Panc1 (cell line): Measurements from ENCODE around the gene MGMT.

Experiments
- POLR2AphosphoS5 ChIP-seq: IDR thresholded peaks from 2 replicates; pipeline ENCODE4 v1.6.1; 2012; ENCODE audit warnings: mild to moderate bottlenecking, low read depth, low read length, moderate library complexity
- TF ChIP-seq, protein P1 (sequence below): fragments of 450-650 bp; IDR thresholded peaks from 2 replicates; pipeline ENCODE4 v1.5.1; 2017; ENCODE audit warnings: mild to moderate bottlenecking
- TF ChIP-seq, protein P2 (sequence below), 2 experiments: IDR thresholded peaks; 2 replicates each; pipeline ENCODE4 v1.6.1; 2011 to 2012; ENCODE audit warnings: low read depth in 2 of 2, control low read depth in 1 of 2, low read length in 1 of 2, mild to moderate bottlenecking in 1 of 2, moderate library complexity in 1 of 2; ENCODE audit not compliant: insufficient read depth in 1 of 2

GRCh38 chr10:129447486-129447885, 19.6 kb upstream of the MGMT start:
- TF ChIP-seq, protein P1, sequence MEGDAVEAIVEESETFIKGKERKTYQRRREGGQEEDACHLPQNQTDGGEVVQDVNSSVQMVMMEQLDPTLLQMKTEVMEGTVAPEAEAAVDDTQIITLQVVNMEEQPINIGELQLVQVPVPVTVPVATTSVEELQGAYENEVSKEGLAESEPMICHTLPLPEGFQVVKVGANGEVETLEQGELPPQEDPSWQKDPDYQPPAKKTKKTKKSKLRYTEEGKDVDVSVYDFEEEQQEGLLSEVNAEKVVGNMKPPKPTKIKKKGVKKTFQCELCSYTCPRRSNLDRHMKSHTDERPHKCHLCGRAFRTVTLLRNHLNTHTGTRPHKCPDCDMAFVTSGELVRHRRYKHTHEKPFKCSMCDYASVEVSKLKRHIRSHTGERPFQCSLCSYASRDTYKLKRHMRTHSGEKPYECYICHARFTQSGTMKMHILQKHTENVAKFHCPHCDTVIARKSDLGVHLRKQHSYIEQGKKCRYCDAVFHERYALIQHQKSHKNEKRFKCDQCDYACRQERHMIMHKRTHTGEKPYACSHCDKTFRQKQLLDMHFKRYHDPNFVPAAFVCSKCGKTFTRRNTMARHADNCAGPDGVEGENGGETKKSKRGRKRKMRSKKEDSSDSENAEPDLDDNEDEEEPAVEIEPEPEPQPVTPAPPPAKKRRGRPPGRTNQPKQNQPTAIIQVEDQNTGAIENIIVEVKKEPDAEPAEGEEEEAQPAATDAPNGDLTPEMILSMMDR: no peak
- TF ChIP-seq POLR2AphosphoS5: no peak
- TF ChIP-seq, protein P2, sequence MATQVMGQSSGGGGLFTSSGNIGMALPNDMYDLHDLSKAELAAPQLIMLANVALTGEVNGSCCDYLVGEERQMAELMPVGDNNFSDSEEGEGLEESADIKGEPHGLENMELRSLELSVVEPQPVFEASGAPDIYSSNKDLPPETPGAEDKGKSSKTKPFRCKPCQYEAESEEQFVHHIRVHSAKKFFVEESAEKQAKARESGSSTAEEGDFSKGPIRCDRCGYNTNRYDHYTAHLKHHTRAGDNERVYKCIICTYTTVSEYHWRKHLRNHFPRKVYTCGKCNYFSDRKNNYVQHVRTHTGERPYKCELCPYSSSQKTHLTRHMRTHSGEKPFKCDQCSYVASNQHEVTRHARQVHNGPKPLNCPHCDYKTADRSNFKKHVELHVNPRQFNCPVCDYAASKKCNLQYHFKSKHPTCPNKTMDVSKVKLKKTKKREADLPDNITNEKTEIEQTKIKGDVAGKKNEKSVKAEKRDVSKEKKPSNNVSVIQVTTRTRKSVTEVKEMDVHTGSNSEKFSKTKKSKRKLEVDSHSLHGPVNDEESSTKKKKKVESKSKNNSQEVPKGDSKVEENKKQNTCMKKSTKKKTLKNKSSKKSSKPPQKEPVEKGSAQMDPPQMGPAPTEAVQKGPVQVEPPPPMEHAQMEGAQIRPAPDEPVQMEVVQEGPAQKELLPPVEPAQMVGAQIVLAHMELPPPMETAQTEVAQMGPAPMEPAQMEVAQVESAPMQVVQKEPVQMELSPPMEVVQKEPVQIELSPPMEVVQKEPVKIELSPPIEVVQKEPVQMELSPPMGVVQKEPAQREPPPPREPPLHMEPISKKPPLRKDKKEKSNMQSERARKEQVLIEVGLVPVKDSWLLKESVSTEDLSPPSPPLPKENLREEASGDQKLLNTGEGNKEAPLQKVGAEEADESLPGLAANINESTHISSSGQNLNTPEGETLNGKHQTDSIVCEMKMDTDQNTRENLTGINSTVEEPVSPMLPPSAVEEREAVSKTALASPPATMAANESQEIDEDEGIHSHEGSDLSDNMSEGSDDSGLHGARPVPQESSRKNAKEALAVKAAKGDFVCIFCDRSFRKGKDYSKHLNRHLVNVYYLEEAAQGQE (IDR thresholded peaks at IDR 0.05; ENCODE audit: insufficient read depth in 1 of 2, low read depth in 2 of 2, low read length in 1 of 2): no peak
